ENCODE measurements around the gene CFAP57. TPM values are rescaled to one million over a fixed set of nuclear protein-coding genes. Genes with fewer than 3 reads are reported as not detected.

CFAP57 gene
- total and polyA plus RNA-seq, 2 of the 13 experiments (the other 11 are each of a cell fraction or from before 2014, with no cell fraction given) = 0.01 TPM; not detected in 1

- TF ChIP-seq MBNL3 (CRISPR knock-in tag; conservative IDR thresholded peaks at IDR 0.05) (no peak), TOPORS (CRISPR knock-in tag; IDR thresholded peaks at IDR 0.05) (no peak), ZMYM4 (CRISPR knock-in tag; IDR thresholded peaks at IDR 0.05) (no peak), CREB1 (IDR thresholded peaks at IDR 0.05) (no peak), CREB1 (CRISPR knock-in tag; IDR thresholded peaks at IDR 0.05) (no peak), ZNF276 (CRISPR knock-in tag; IDR thresholded peaks at IDR 0.05; ENCODE audit: low read depth) (no peak)
These were observed 81.0 kb downstream of the CFAP57 start (continued) for GRCh38 chr1:43253173-43253572.

GRCh38 chr1:43253876-43254275 is 81.7 kb downstream of the CFAP57 start:
- H3K27ac ChIP-seq (ENCODE audit: extremely low read length, insufficient read depth, low read length) = no peak overlapping the region
- H3K4me1 ChIP-seq (ENCODE audit: insufficient read depth, low read length) = peaks cover 8% of the 10 kb centered on the region; the same call in 1 of the 2 replicates
- no TSS peak for BruUV-seq (replicated peaks)
- ATAC-seq (no peak), FAIRE-seq (no peak), DNase-seq (ENCODE audit: low spot score) (no peak)
- no peak overlapping the region for H3K9ac ChIP-seq (ENCODE audit: insufficient read depth, low read depth, low read length)
- 0 out of 2 replicates have a peak, but pooled peaks cover 12% of the 10 kb centered on the region for H3K9me3 ChIP-seq (ENCODE audit: low read length)
- H2AFZ ChIP-seq (ENCODE audit: low read length) = no peak overlapping the region
- in situ Hi-C loops (cut with HindIII; ENCODE audit: extremely low pct_ligation_motif_present, low pct_unique_long_range_greater_than_20kb) = no loop called here
- 36% methylated on average over 6 of the region's 8 CpGs for WGBS (ENCODE audit: low lambda C conversion rate)
- no peaks in the 10 kb centered on the region for H3K79me2 ChIP-seq (ENCODE audit: insufficient read depth, low read length)
- ChIA-PET CTCF (ENCODE audit: low intra/inter-chr PET ratio, low total read pairs) (no interaction called here), POLR2A (no interaction called here)
- peaks cover 3 to 15% of the 10 kb centered on the region in 2 experiments; a peak in 4 of 5 replicates for H3K27me3 ChIP-seq (ENCODE audit: control insufficient read depth in 1 of 2, insufficient read depth in 2 of 2, low read length in 2 of 2)
- H3K4me2 ChIP-seq (ENCODE audit: low read depth, low read length) = no peak overlapping the region
- no peak overlapping the region for H3K4me3 ChIP-seq (replicated peaks in 1 of 3; ENCODE audit: insufficient read depth in 1 of 3, low read depth in 2 of 3, low read length in 3 of 3)
- intact Hi-C loops (cut with micrococcal nuclease; ENCODE audit: unreplicated experiment) = no loop called here
- no peaks in the 10 kb centered on the region for H4K20me1 ChIP-seq (ENCODE audit: insufficient read depth, low read length)
- no peaks in the 10 kb centered on the region for H3K36me3 ChIP-seq (replicated peaks in 1 of 2; ENCODE audit: control insufficient read depth in 1 of 2, insufficient read depth in 2 of 2, low read length in 2 of 2)
- TF ChIP-seq PAXIP1 (CRISPR knock-in tag; conservative IDR thresholded peaks at IDR 0.05) (no peak), THAP9 (CRISPR knock-in tag; IDR thresholded peaks at IDR 0.05; ENCODE audit: borderline replicate concordance) (no peak), CREBL2 (CRISPR knock-in tag; IDR thresholded peaks at IDR 0.05; ENCODE audit: borderline replicate concordance) (no peak), HMGA1 (CRISPR knock-in tag; conservative IDR thresholded peaks at IDR 0.05) (no peak), ZNF576 (CRISPR knock-in tag; IDR thresholded peaks at IDR 0.05) (no peak), ZNF709 (CRISPR knock-in tag; IDR thresholded peaks at IDR 0.05) (no peak), GATAD2A (CRISPR knock-in tag; IDR thresholded peaks at IDR 0.05) (no peak), REL (CRISPR knock-in tag; conservative IDR thresholded peaks at IDR 0.05) (no peak), ZSCAN25 (CRISPR knock-in tag; IDR thresholded peaks at IDR 0.05) (no peak)
